ENCODE measurements around the gene CDK5RAP1. TPM values are rescaled to one million over a fixed set of nuclear protein-coding genes. Genes with fewer than 3 reads are reported as not detected.

The CDK5RAP1 gene
- polyA plus RNA-seq, 3 donors: 24.4 to 65.0 (median 25.5) TPM

GRCh38 chr20:33373735-33374605 is 27.3 kb downstream of the CDK5RAP1 start:
- Histone ChIP-seq H3K4me3 (replicated peaks in 1 of 3; ENCODE audit: low read depth in 2 of 3, low read length in 3 of 3) (no peak overlapping the region), H3K9ac (ENCODE audit: insufficient read depth, low read length, poor library complexity, severe bottlenecking) (no peak overlapping the region), H3K4me2 (replicated peaks; ENCODE audit: extremely low read depth, low read length, poor library complexity, severe bottlenecking) (no peak overlapping the region), H2AFZ (ENCODE audit: insufficient read depth, low read depth, low read length, poor library complexity, severe bottlenecking) (no peak overlapping the region), H3K27me3 (ENCODE audit: control insufficient read depth in 2 of 2, insufficient read depth in 2 of 2, low read length in 2 of 2) (no peaks in the 10 kb centered on the region), H3K27ac (ENCODE audit: low read depth in 1 of 2, low read length in 2 of 2) (no peak overlapping the region), H3K36me3 (replicated peaks in 1 of 2; ENCODE audit: control insufficient read depth in 1 of 2, insufficient read depth in 2 of 2, low read length in 2 of 2) (peaks cover 53 to 84% of the 10 kb centered on the region in 2 donors), H3K4me1 (ENCODE audit: control insufficient read depth in 1 of 2, insufficient read depth in 2 of 2, low read length in 2 of 2) (peaks cover 6% of the 10 kb centered on the region in 2 donors), H3K79me2 (ENCODE audit: insufficient read depth, low read length) (no peaks in the 10 kb centered on the region), H3K9me3 (replicated peaks in 1 of 2; ENCODE audit: control insufficient read depth in 1 of 2, insufficient read depth in 1 of 2, low read length in 2 of 2) (no peaks in the 10 kb centered on the region), H4K20me1 (ENCODE audit: insufficient read depth, low read length) (no peaks in the 10 kb centered on the region)
- Mint-ChIP-seq H3K36me3 (peaks cover 57 to 89% of the 10 kb centered on the region in 2 donors), H3K27ac (no peak overlapping the region), H3K4me3 (no peak overlapping the region), H3K4me1 (peaks cover 11% of the 10 kb centered on the region), H3K9me3 (peaks cover 0 to 4% (median 0%) of the 10 kb centered on the region in 7 donors), H3K27me3 (ENCODE audit: low read depth in 3 of 3) (peaks cover 0 to 2% (median 0%) of the 10 kb centered on the region in 3 donors)
- no peak for DNase-seq
- no peak for TF ChIP-seq CTCF (IDR thresholded peaks at IDR 0.05)
- 97% methylated on average over 3 of the region's 4 CpGs for WGBS (ENCODE audit: insufficient coverage)
- intact Hi-C loops (cut with micrococcal nuclease): no loop called here

GRCh38 chr20:33372993-33373441 is 28.3 kb downstream of the CDK5RAP1 start:
- H3K27me3 ChIP-seq (ENCODE audit: control insufficient read depth in 2 of 2, insufficient read depth in 2 of 2, low read length in 2 of 2): no peaks in the 10 kb centered on the region
- Mint-ChIP-seq H3K27me3 (ENCODE audit: low read depth in 3 of 3) (peaks cover 0 to 2% (median 0%) of the 10 kb centered on the region in 3 donors), H3K4me3 (no peak overlapping the region), H3K9me3 (peaks cover 0 to 4% (median 0%) of the 10 kb centered on the region in 7 donors), H3K4me1 (peaks cover 11% of the 10 kb centered on the region), H3K27ac (peak overlapping the region in 1 of 7 donors; percentile 70), H3K36me3 (peaks cover 50 to 89% of the 10 kb centered on the region in 2 donors)
- no peak overlapping the region for H3K4me2 ChIP-seq (replicated peaks; ENCODE audit: extremely low read depth, low read length, poor library complexity, severe bottlenecking)
- H3K4me1 ChIP-seq (ENCODE audit: control insufficient read depth in 1 of 2, insufficient read depth in 2 of 2, low read length in 2 of 2): peaks cover 6% of the 10 kb centered on the region in 2 donors
- 94% methylated on average over 2 of the region's 4 CpGs for WGBS (ENCODE audit: insufficient coverage)
- no peak overlapping the region for H3K9ac ChIP-seq (ENCODE audit: insufficient read depth, low read length, poor library complexity, severe bottlenecking)
- H2AFZ ChIP-seq (ENCODE audit: insufficient read depth, low read depth, low read length, poor library complexity, severe bottlenecking): no peak overlapping the region
- intact Hi-C loops (cut with micrococcal nuclease): no loop called here
- H3K27ac ChIP-seq (ENCODE audit: low read depth in 1 of 2, low read length in 2 of 2): no peak overlapping the region
- H3K36me3 ChIP-seq (replicated peaks in 1 of 2; ENCODE audit: control insufficient read depth in 1 of 2, insufficient read depth in 2 of 2, low read length in 2 of 2): peaks cover 46 to 78% of the 10 kb centered on the region in 2 donors
- no peak for DNase-seq
- no peaks in the 10 kb centered on the region for H4K20me1 ChIP-seq (ENCODE audit: insufficient read depth, low read length)
- H3K79me2 ChIP-seq (ENCODE audit: insufficient read depth, low read length): no peaks in the 10 kb centered on the region
- H3K4me3 ChIP-seq (replicated peaks in 1 of 3; ENCODE audit: low read depth in 2 of 3, low read length in 3 of 3): no peak overlapping the region
- no peak for TF ChIP-seq CTCF (IDR thresholded peaks at IDR 0.05)
- no peaks in the 10 kb centered on the region for H3K9me3 ChIP-seq (replicated peaks in 1 of 2; ENCODE audit: control insufficient read depth in 1 of 2, insufficient read depth in 1 of 2, low read length in 2 of 2)
